Measurements from ENCODE around the gene TAF11L2. TPM values are rescaled to one million over a fixed set of nuclear protein-coding genes. Genes with fewer than 3 reads are reported as not detected.

The TAF11L2 gene
- total and polyA plus RNA-seq, 2 experiments from 2014 or later, result not detected

- Histone ChIP-seq H3K4me3 (no peak overlapping the region), H3K36me3 (replicated peaks; ENCODE audit: insufficient read depth, low read depth) (no peaks in the 10 kb centered on the region), H2AFZ (no peak overlapping the region), H3K4me1 (ENCODE audit: insufficient read depth) (no peaks in the 10 kb centered on the region), H3K9me2 (replicated peaks; ENCODE audit: insufficient read depth) (no peaks in the 10 kb centered on the region), H3K79me2 (no peaks in the 10 kb centered on the region), H3K27me3 (no peaks in the 10 kb centered on the region), H3K4me2 (no peak overlapping the region), H3K27ac (no peak overlapping the region), H4K20me1 (ENCODE audit: insufficient read depth, poor library complexity, severe bottlenecking) (no peaks in the 10 kb centered on the region), H3K9me3 (ENCODE audit: low read depth) (no peaks in the 10 kb centered on the region)
- no peak for DNase-seq (ENCODE audit: low spot score)
- WGBS (ENCODE audit: low lambda C conversion rate, missing lambda C conversion rate), result 79% methylated on average over 3 of the region's 3 CpGs
- TF ChIP-seq EZH2phosphoT487 (IDR thresholded peaks at IDR 0.05; ENCODE audit: low read depth, severe bottlenecking, unreplicated experiment) (no peak), CTCF (IDR thresholded peaks at IDR 0.05; ENCODE audit: poor library complexity) (no peak), EZH2 (IDR thresholded peaks at IDR 0.05; ENCODE audit: borderline replicate concordance) (no peak)
Measured at GRCh38 chr5:17477043-17477442, 21.0 kb upstream of the TAF11L2 start.

DNA sequence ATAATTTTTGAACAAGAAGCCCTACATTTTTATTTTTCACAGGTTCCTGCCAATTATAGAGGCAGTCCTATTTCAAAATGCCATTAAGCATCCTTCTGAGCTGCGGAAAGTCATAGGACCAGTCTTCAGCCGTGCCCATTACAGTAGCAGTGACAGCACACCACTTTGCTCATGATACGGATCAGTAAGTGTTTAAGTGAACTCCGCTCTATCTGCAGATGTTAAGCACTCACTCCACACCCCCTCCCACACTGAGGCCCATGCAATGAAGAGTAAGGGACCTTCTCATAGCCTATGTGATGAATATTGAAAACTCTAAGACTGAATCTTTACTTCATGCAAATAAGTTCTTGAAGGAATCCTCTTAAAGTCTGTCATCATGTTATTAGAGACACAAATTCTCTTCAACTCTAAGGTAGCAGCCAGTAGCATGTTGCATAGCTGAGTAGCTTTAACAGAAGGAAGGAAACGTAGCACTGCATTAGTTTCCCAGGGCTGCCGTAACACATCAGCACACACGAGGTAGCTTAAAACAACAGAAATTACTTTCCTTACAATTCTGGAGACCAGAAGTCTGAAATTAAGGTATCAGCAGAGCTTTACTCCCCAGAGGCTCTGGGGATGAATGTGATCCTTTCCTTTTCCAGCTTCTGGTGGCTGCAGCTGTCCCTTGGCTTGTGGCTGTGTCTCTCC is 20.3 kb upstream of the TAF11L2 start:
- Histone ChIP-seq H3K4me1 (ENCODE audit: insufficient read depth) (no peaks in the 10 kb centered on the region), H3K4me3 (no peak overlapping the region), H3K4me2 (no peak overlapping the region), H3K27ac (no peak overlapping the region), H3K9me2 (replicated peaks; ENCODE audit: insufficient read depth) (no peaks in the 10 kb centered on the region), H3K36me3 (replicated peaks; ENCODE audit: insufficient read depth, low read depth) (no peaks in the 10 kb centered on the region), H3K79me2 (no peaks in the 10 kb centered on the region), H2AFZ (no peak overlapping the region), H3K9me3 (ENCODE audit: low read depth) (no peaks in the 10 kb centered on the region), H4K20me1 (ENCODE audit: insufficient read depth, poor library complexity, severe bottlenecking) (no peaks in the 10 kb centered on the region), H3K27me3 (no peaks in the 10 kb centered on the region)
- no peak for DNase-seq (ENCODE audit: low spot score)
- WGBS (ENCODE audit: low lambda C conversion rate, missing lambda C conversion rate), result 69% methylated on average over 7 of the region's 7 CpGs
- TF ChIP-seq EZH2 (IDR thresholded peaks at IDR 0.05; ENCODE audit: borderline replicate concordance) (no peak), CTCF (IDR thresholded peaks at IDR 0.05; ENCODE audit: poor library complexity) (no peak), EZH2phosphoT487 (IDR thresholded peaks at IDR 0.05; ENCODE audit: low read depth, severe bottlenecking, unreplicated experiment) (no peak)

DNA sequence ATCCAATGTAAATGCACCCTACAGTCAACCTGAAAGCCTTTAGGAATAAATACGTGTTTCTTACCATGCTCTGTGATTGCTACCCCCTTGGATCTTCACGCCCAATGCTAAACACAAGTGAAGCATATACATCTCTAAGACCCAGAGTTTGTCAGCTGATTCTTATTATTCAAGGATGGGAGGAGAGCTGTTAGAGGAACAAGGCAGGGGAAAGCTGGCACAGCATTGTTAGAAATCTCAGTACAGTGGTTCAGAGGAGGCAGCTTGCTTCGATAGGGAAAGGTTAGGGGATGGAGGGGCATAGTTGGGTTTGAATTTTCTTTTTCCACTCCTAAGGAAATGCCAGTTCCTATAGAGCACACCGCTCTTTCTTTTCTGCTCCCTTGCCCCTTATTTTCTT is 16.7 kb upstream of the TAF11L2 start:
- Histone ChIP-seq H3K4me1 (ENCODE audit: insufficient read depth) (no peaks in the 10 kb centered on the region), H4K20me1 (ENCODE audit: insufficient read depth, poor library complexity, severe bottlenecking) (no peaks in the 10 kb centered on the region), H3K9me2 (replicated peaks; ENCODE audit: insufficient read depth) (no peaks in the 10 kb centered on the region), H3K9me3 (ENCODE audit: low read depth) (no peaks in the 10 kb centered on the region), H3K27ac (no peak overlapping the region), H3K27me3 (no peaks in the 10 kb centered on the region), H3K36me3 (replicated peaks; ENCODE audit: insufficient read depth, low read depth) (no peaks in the 10 kb centered on the region), H2AFZ (no peak overlapping the region), H3K4me3 (no peak overlapping the region), H3K4me2 (no peak overlapping the region), H3K79me2 (no peaks in the 10 kb centered on the region)
- 83% methylated on average over 4 of the region's 4 CpGs for WGBS (ENCODE audit: low lambda C conversion rate, missing lambda C conversion rate)
- no peak for DNase-seq (ENCODE audit: low spot score)
- TF ChIP-seq EZH2 (IDR thresholded peaks at IDR 0.05; ENCODE audit: borderline replicate concordance) (no peak), CTCF (IDR thresholded peaks at IDR 0.05; ENCODE audit: poor library complexity) (no peak)

Data from hepatocyte (in vitro differentiated cells).